OCI-LY1 (cell line): ENCODE data around the gene CITED1.

Experiments used
- H2AFZ ChIP-seq: fragments of 200-600 bp; sonication (generic), shearing (Covaris generic); 2 replicates; pipeline ENCODE4 v1.6.0; 2014; ENCODE audit warnings: antibody characterized with exemption, mild to moderate bottlenecking, low read length
- H3F3A ChIP-seq: fragments of 200-600 bp; sonication (generic), shearing (Covaris generic); 2 replicates; pipeline ENCODE4 v1.6.0; 2014; ENCODE audit warnings: mild to moderate bottlenecking, antibody characterized with exemption, low read length, moderate library complexity; ENCODE audit not compliant: insufficient read depth
- H3K27ac ChIP-seq: fragments of 200-600 bp; sonication (generic); 2 replicates; pipeline ENCODE4 v1.5.1; 2014; ENCODE audit warnings: low read length, mixed run types, mild to moderate bottlenecking, low read depth; ENCODE audit not compliant: poor library complexity, severe bottlenecking
- H3K27me3 ChIP-seq: fragments of 200-600 bp; sonication (generic); 2 replicates; pipeline ENCODE4 v1.6.0; 2014; ENCODE audit warnings: antibody characterized with exemption, mild to moderate bottlenecking, low read length, moderate library complexity; ENCODE audit not compliant: insufficient read depth
- H3K36me3 ChIP-seq: fragments of 200-600 bp; sonication (generic); 2 replicates; pipeline ENCODE4 v1.6.1; 2014; ENCODE audit warnings: mild to moderate bottlenecking, antibody characterized with exemption, low read length, moderate library complexity, mixed read lengths; ENCODE audit not compliant: insufficient read depth
- H3K4me1 ChIP-seq: fragments of 200-600 bp; sonication (generic); 2 replicates; pipeline ENCODE4 v1.5.1; 2014; ENCODE audit warnings: mild to moderate bottlenecking, low read length, moderate library complexity; ENCODE audit not compliant: insufficient read depth, severe bottlenecking
- H3K4me2 ChIP-seq: fragments of 200-600 bp; sonication (generic), shearing (Covaris generic); 2 replicates; pipeline ENCODE4 v1.6.1; 2014; ENCODE audit warnings: low read length
- H3K4me3 ChIP-seq: fragments of 200-600 bp; sonication (generic); 2 replicates; pipeline ENCODE4 v1.5.1; 2014; ENCODE audit warnings: low read length, low read depth, mild to moderate bottlenecking, mixed read lengths; ENCODE audit not compliant: poor library complexity, severe bottlenecking
- H3K79me2 ChIP-seq: fragments of 200-600 bp; shearing (Covaris generic); 2 replicates; pipeline ENCODE4 v1.6.1; 2016; ENCODE audit warnings: mixed run types, low read length, mixed read lengths; ENCODE audit not compliant: insufficient read depth
- H3K9ac ChIP-seq: fragments of 200-600 bp; sonication (generic), shearing (Covaris generic); 2 replicates; pipeline ENCODE4 v1.6.1; 2014; ENCODE audit warnings: mild to moderate bottlenecking, low read length, mixed read lengths
- H3K9me2 ChIP-seq: fragments of 200-600 bp; sonication (generic), shearing (Covaris generic); 2 replicates; pipeline ENCODE4 v1.6.1; 2014; ENCODE audit warnings: low read depth, mild to moderate bottlenecking, low read length, mixed read lengths
- H3K9me3 ChIP-seq: fragments of 200-600 bp; shearing (Covaris generic); 2 replicates; pipeline ENCODE4 v1.6.1; 2014; ENCODE audit warnings: low read length, mixed read lengths
- H4K20me1 ChIP-seq: fragments of 200-600 bp; sonication (generic), shearing (Covaris generic); 2 replicates; pipeline ENCODE4 v1.6.0; 2016; ENCODE audit warnings: mild to moderate bottlenecking, low read length; ENCODE audit not compliant: insufficient read depth
- CTCF ChIP-seq: fragments of 200-600 bp; sonication (generic), shearing (Covaris generic); IDR thresholded peaks from 2 replicates; pipeline ENCODE4 v1.5.1; 2017; ENCODE audit warnings: mild to moderate bottlenecking, antibody characterized with exemption, low read length, moderate library complexity, mixed read lengths
- EZH2 ChIP-seq: fragments of 200-600 bp; sonication (generic), shearing (Covaris generic); IDR thresholded peaks from 2 replicates; pipeline ENCODE4 v1.8.0; 2017; ENCODE audit warnings: borderline replicate concordance, mixed run types, mild to moderate bottlenecking, antibody characterized with exemption, low read length, moderate library complexity, mixed read lengths

The CITED1 gene

GRCh38 chrX:72306085-72306801 is 529 bp upstream of the CITED1 start:
- Histone ChIP-seq H4K20me1 (no peaks in the 10 kb centered on the region), H3K4me3 (peak overlapping the region; percentile 49), H3K79me2 (no peaks in the 10 kb centered on the region), H3K4me2 (peak overlapping the region; percentile 69), H3F3A (no peaks in the 10 kb centered on the region), H3K9ac (no peak overlapping the region), H3K36me3 (no peaks in the 10 kb centered on the region), H3K27ac (no peak overlapping the region), H3K4me1 (peaks cover 4% of the 10 kb centered on the region), H3K9me2 (no peaks in the 10 kb centered on the region), H2AFZ (no peak overlapping the region), H3K9me3 (no peaks in the 10 kb centered on the region), H3K27me3 (no peaks in the 10 kb centered on the region)
- TF ChIP-seq CTCF: no peak
- TF ChIP-seq EZH2: no peak

DNA sequence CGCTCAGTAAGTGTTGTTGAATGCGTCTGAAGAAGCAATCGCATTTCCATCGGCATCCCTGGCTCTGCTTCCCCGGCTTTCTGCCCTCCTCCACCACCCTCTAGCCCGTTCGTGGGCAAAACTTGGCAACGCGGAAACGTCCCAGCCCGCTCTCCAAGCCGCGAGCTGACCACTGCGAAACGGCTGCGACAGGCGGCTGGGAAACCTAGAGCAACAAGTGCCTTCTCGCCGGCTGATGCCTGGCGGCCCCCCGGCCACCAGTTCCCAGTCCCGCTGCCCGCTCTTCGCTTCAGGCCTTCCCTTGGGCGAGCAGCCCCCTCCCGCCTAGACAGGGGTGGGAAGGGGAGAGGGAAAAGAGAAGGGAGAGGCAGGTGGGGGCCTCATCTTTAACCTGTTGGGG is 837 bp downstream of the CITED1 start:
- Histone ChIP-seq H3K9ac (no peak overlapping the region), H3K9me3 (no peaks in the 10 kb centered on the region), H3K9me2 (no peaks in the 10 kb centered on the region), H3K36me3 (no peaks in the 10 kb centered on the region), H4K20me1 (no peaks in the 10 kb centered on the region), H2AFZ (no peak overlapping the region), H3K4me3 (no peak overlapping the region), H3K4me2 (no peak overlapping the region), H3F3A (no peaks in the 10 kb centered on the region), H3K27me3 (no peaks in the 10 kb centered on the region), H3K79me2 (no peaks in the 10 kb centered on the region), H3K4me1 (peaks cover 4% of the 10 kb centered on the region), H3K27ac (no peak overlapping the region)
- no peak for TF ChIP-seq EZH2
- TF ChIP-seq CTCF: no peak

DNA sequence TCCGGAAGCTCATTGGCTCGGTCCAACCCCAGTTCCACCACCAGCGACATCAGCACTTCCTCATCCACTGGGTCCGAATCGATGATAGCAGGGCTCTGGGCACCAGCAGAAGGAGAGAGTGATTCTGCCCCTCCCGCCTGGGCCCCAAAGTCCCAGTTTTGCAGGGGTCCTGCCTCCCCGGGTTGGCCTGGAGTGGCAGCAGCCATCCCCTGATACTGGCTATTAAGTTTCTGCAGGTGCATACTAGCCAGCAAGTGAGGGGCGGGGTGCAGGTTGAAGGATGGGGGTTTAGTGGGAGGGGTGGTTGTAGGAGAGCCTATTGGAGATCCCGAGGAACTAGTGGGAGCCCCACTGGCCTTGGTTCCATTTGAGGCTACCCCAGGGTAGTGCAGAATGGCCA is 3.9 kb downstream of the CITED1 start:
- Histone ChIP-seq H3K9me3 (no peaks in the 10 kb centered on the region), H3K27ac (no peak overlapping the region), H3K9me2 (no peaks in the 10 kb centered on the region), H3K4me2 (no peak overlapping the region), H3K4me1 (peaks cover 4% of the 10 kb centered on the region), H3K4me3 (no peak overlapping the region), H3K79me2 (no peaks in the 10 kb centered on the region), H4K20me1 (no peaks in the 10 kb centered on the region), H3K27me3 (no peaks in the 10 kb centered on the region), H3F3A (no peaks in the 10 kb centered on the region), H2AFZ (no peak overlapping the region), H3K36me3 (no peaks in the 10 kb centered on the region), H3K9ac (no peak overlapping the region)
- TF ChIP-seq CTCF: no peak
- no peak for TF ChIP-seq EZH2
